WTC11 (cell line): ENCODE results near the gene ATF1. TPM values are rescaled to one million over a fixed set of nuclear protein-coding genes. Genes with fewer than 3 reads are reported as not detected.

ENCODE experiments used
- ATAC-seq: fragments of 200-7000 bp; cut with Tn5 transposase; 2 replicates; pipeline ENCODE4 v1.10.0; 2021; ENCODE audit warnings: mild to moderate bottlenecking, moderate library complexity
- CTCF ChIA-PET: fragments of 300-600 bp; sonication (Branson Sonifier 250); formaldehyde crosslinking; loops from one replicate; lab custom pipeline; 2021; ENCODE audit warnings: antibody characterized with exemption; lab: Charles Lee
- POLR2A ChIA-PET: fragments of 350-600 bp; sonication (Branson Sonifier 250); formaldehyde crosslinking; loops from one replicate; lab custom pipeline; 2021; ENCODE audit warnings: antibody characterized with exemption; lab: Charles Lee
- DNase-seq: peaks from one replicate; pipeline ENCODE4 v3.0.0; 2021; ENCODE audit warnings: low spot score
- H3K27ac Mint-ChIP-seq: 2 replicates; pipeline ENCODE4 v1.8.0; 2021; ENCODE audit warnings: mixed read lengths
- H3K27me3 Mint-ChIP-seq: 2 replicates; pipeline ENCODE4 v1.8.0; 2021; ENCODE audit warnings: low read depth, mild to moderate bottlenecking, moderate library complexity, mixed read lengths
- H3K36me3 Mint-ChIP-seq: 2 replicates; pipeline ENCODE4 v1.8.0; 2021; ENCODE audit warnings: mixed read lengths
- H3K4me1 Mint-ChIP-seq: 2 replicates; pipeline ENCODE4 v1.8.0; 2022; ENCODE audit warnings: mixed read lengths
- H3K4me3 Mint-ChIP-seq: 2 replicates; pipeline ENCODE4 v1.8.0; 2021; ENCODE audit warnings: mild to moderate bottlenecking, moderate library complexity, mixed read lengths
- H3K9me3 Mint-ChIP-seq: 2 replicates; pipeline ENCODE4 v1.8.0; 2021; ENCODE audit warnings: mixed read lengths
- ATF6 ChIP-seq: sonication (generic); formaldehyde crosslinking; IDR thresholded peaks from 2 replicates; pipeline ENCODE4 v1.8.1; 2023; ENCODE audit warnings: mild to moderate bottlenecking, missing genetic modification reagents
- CTCF ChIP-seq: fragments of 200-600 bp; IDR thresholded peaks from 2 replicates; pipeline ENCODE4 v1.8.0; 2022; ENCODE audit warnings: antibody characterized with exemption
- ELF4 ChIP-seq: sonication (generic); formaldehyde crosslinking; IDR thresholded peaks from 2 replicates; pipeline ENCODE4 v1.8.1; 2022; ENCODE audit warnings: low read depth, mild to moderate bottlenecking, moderate library complexity, missing genetic modification reagents
- FOXJ3 ChIP-seq: sonication (generic); formaldehyde crosslinking; IDR thresholded peaks from 2 replicates; pipeline ENCODE4 v1.9.0; 2021; ENCODE audit warnings: missing genetic modification reagents, mild to moderate bottlenecking, borderline replicate concordance
- GRHL2 ChIP-seq: fragments of 250-450 bp; sonication (Bioruptor Pico); IDR thresholded peaks from 2 replicates; pipeline ENCODE4 v1.8.0; 2022; ENCODE audit warnings: mild to moderate bottlenecking, moderate library complexity; ENCODE audit not compliant: insufficient replicate concordance, severe bottlenecking
- KAT7 ChIP-seq: sonication (generic); formaldehyde crosslinking; IDR thresholded peaks from 2 replicates; pipeline ENCODE4 v1.8.1; 2023; ENCODE audit warnings: missing genetic modification reagents, mild to moderate bottlenecking, borderline replicate concordance
- MLX ChIP-seq: sonication (generic); formaldehyde crosslinking; IDR thresholded peaks from 2 replicates; pipeline ENCODE4 v1.8.1; 2023; ENCODE audit warnings: mild to moderate bottlenecking, missing genetic modification reagents, moderate library complexity
- MXD4 ChIP-seq: fragments of 250-450 bp; sonication (Bioruptor Pico); IDR thresholded peaks from 2 replicates; pipeline ENCODE4 v1.8.0; 2021; ENCODE audit warnings: mild to moderate bottlenecking, moderate library complexity, borderline replicate concordance
- MYBL2 ChIP-seq: sonication (generic); formaldehyde crosslinking; IDR thresholded peaks from 2 replicates; pipeline ENCODE4 v1.8.1; 2023; ENCODE audit warnings: mild to moderate bottlenecking, moderate library complexity, missing genetic modification reagents
- NFATC4 ChIP-seq: fragments of 250-450 bp; sonication (Bioruptor Pico); IDR thresholded peaks from 2 replicates; pipeline ENCODE4 v1.9.0; 2021; ENCODE audit warnings: mild to moderate bottlenecking
- NFE2L1 ChIP-seq: sonication (generic); formaldehyde crosslinking; IDR thresholded peaks from 2 replicates; pipeline ENCODE4 v1.8.1; 2023; ENCODE audit warnings: missing genetic modification reagents
- NR1H2 ChIP-seq: sonication (generic); formaldehyde crosslinking; IDR thresholded peaks from 2 replicates; pipeline ENCODE4 v1.9.0; 2021; ENCODE audit warnings: mild to moderate bottlenecking, moderate library complexity, missing genetic modification reagents
- NR2C2 ChIP-seq: sonication (generic); formaldehyde crosslinking; IDR thresholded peaks from 2 replicates; pipeline ENCODE4 v1.8.0; 2022; ENCODE audit warnings: mild to moderate bottlenecking, missing genetic modification reagents
- PRRX2 ChIP-seq: fragments of 250-450 bp; sonication (Bioruptor Pico); IDR thresholded peaks from 2 replicates; pipeline ENCODE4 v1.8.0; 2021; ENCODE audit warnings: mild to moderate bottlenecking
- SMAD4 ChIP-seq: sonication (generic); formaldehyde crosslinking; IDR thresholded peaks from 2 replicates; pipeline ENCODE4 v1.8.0; 2022; ENCODE audit warnings: mild to moderate bottlenecking, missing genetic modification reagents
- SOX15 ChIP-seq: fragments of 250-450 bp; sonication (Bioruptor Pico); IDR thresholded peaks from 2 replicates; pipeline ENCODE4 v1.9.0; 2021; ENCODE audit warnings: mild to moderate bottlenecking
- SP1 ChIP-seq: sonication (generic); formaldehyde crosslinking; conservative IDR thresholded peaks from 2 replicates; pipeline ENCODE4 v1.8.1; 2022; ENCODE audit warnings: missing genetic modification reagents
- TEAD4 ChIP-seq: sonication (generic); formaldehyde crosslinking; IDR thresholded peaks from 2 replicates; pipeline ENCODE4 v1.8.0; 2022; ENCODE audit warnings: mild to moderate bottlenecking, missing genetic modification reagents
- TP53 ChIP-seq: sonication (generic); formaldehyde crosslinking; IDR thresholded peaks from 2 replicates; pipeline ENCODE4 v1.8.1; 2023; ENCODE audit warnings: mild to moderate bottlenecking, missing genetic modification reagents
- ZNF121 ChIP-seq: sonication (generic); formaldehyde crosslinking; IDR thresholded peaks from 2 replicates; pipeline ENCODE4 v1.8.0; 2023; ENCODE audit warnings: missing genetic modification reagents
- ZNF263 ChIP-seq: sonication (generic); formaldehyde crosslinking; IDR thresholded peaks from 2 replicates; pipeline ENCODE4 v1.8.1; 2022; ENCODE audit warnings: low read depth, mild to moderate bottlenecking, moderate library complexity, missing genetic modification reagents
- total RNA-seq: library from RNA; stranded (reverse); gene quantifications from 3 replicates; pipeline ENCODE4 v1.2.3, GENCODE V29; 2021
- TF ChIP-seq, protein P1 (sequence below): sonication (generic); formaldehyde crosslinking; IDR thresholded peaks from 2 replicates; pipeline ENCODE4 v1.8.0; 2022; ENCODE audit warnings: mild to moderate bottlenecking, missing genetic modification reagents
- TF ChIP-seq, protein P2 (sequence below): fragments of 250-450 bp; sonication (Bioruptor Pico); conservative IDR thresholded peaks from 2 replicates; pipeline ENCODE4 v1.9.0; 2021; ENCODE audit warnings: mild to moderate bottlenecking
- TF ChIP-seq, protein P3 (sequence below): sonication (generic); formaldehyde crosslinking; conservative IDR thresholded peaks from 2 replicates; pipeline ENCODE4 v1.8.1; 2022; ENCODE audit warnings: mild to moderate bottlenecking, missing genetic modification reagents

Gene ATF1
- total RNA-seq, 1 experiment from 2014 or later, result 34.8 TPM

DNA sequence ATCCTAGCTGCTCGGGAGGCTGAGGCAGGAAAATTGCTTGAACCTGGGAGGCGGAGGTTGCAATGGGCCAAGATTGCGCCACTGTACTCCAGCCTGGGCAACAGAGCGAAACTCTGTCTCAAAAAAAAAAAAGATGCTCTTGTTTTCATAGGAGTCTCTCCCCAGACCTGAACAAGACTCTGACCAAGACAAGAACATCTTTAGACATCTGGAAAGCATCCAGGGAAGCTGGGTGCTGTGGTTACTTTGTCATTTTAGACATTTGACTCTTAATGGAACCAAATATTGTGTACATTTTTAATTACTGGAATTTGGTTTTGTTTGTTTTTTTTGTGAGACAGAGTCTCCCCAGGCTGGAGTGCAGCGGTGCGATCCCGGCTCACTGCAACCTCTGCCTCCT lies 21.1 kb upstream of the ATF1 start (continued):
- no peak for TF ChIP-seq NR2C2
- no peak for TF ChIP-seq SMAD4 (CRISPR knock-in tag)
- TF ChIP-seq ZNF263 (CRISPR knock-in tag), result no peak
- no peak for TF ChIP-seq MLX
- TF ChIP-seq, protein P1, sequence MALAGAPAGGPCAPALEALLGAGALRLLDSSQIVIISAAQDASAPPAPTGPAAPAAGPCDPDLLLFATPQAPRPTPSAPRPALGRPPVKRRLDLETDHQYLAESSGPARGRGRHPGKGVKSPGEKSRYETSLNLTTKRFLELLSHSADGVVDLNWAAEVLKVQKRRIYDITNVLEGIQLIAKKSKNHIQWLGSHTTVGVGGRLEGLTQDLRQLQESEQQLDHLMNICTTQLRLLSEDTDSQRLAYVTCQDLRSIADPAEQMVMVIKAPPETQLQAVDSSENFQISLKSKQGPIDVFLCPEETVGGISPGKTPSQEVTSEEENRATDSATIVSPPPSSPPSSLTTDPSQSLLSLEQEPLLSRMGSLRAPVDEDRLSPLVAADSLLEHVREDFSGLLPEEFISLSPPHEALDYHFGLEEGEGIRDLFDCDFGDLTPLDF (CRISPR knock-in tag), result no peak

DNA sequence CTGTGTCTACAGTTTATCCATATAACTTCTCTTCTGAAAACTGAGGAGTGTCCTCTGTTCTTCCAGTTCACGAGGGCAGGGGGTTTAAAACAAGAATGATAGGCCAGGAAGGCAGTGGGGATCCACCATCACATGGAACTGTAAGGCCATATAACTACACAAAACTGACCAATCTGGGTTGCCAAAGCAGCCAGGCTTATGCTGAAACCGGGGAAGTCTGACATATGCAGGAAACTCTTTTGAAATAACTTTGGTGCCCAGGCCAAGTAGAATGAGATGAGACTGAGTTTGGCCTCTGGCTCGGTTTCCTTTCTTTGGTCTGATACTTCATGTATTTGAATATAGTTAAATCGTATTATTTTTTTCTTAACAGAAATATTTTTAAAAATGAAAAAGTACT lies 18.0 kb upstream of the ATF1 start:
- Mint-ChIP-seq H3K27me3 (no peaks in the 10 kb centered on the region), H3K4me3 (no peak overlapping the region), H3K4me1 (peaks cover 17% of the 10 kb centered on the region), H3K27ac (no peak overlapping the region), H3K9me3 (no peaks in the 10 kb centered on the region)
- POLR2A ChIA-PET, result no interaction called here
- TF ChIP-seq, protein P2, sequence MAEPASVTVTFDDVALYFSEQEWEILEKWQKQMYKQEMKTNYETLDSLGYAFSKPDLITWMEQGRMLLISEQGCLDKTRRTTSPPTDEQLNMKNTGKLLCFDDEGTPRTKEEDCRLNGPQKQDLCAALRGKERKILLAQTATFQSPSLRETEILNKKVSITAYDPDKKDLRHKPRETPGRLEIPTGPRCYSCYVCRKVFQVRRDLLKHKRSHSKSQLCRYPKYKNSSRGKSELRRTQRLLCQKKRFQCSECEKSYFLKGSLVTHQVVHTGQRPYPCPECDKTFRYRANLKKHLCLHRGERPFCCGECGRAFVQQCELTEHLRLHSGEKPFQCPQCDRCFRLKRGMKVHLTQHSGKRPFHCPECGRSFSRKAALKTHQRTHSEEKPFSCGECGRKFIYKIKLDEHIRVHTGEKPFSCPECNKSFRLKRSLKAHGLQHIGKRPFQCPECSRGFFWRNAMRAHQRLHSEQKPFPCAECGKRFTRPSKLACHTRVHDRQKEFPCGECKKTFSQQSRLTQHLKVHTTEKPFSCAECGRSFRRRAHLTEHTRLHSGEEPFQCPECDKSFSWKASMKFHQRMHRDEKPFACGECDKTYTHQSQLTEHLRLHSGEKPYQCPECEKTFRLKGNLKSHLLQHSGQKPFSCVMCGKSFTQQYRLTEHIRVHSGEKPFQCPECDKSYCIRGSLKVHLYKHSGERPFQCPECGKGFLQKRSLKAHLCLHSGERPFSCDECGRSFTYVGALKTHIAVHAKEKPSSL, result no peak
- TF ChIP-seq TEAD4 (CRISPR knock-in tag) (no peak), PRRX2 (CRISPR knock-in tag) (no peak), SP1 (CRISPR knock-in tag) (no peak), NR1H2 (no peak), GRHL2 (CRISPR knock-in tag) (no peak), ELF4 (CRISPR knock-in tag) (no peak)
- TF ChIP-seq, all 79 proteins: peak for 0
- DNase-seq (no peak), ATAC-seq (no peak)
- CTCF ChIA-PET, result interaction anchor here (2.3 kb wide), 1 partner anchor 12 kb away, joined by 5 read pairs; no protein-coding TSS in a partner anchor
- peaks cover 28% of the 10 kb centered on the region for H3K36me3 Mint-ChIP-seq

GRCh38 chr12:50746431-50746830 lies 17.5 kb upstream of the ATF1 start:
- no peak for ATAC-seq
- ChIA-PET CTCF (interaction anchor here (2.3 kb wide), 1 partner anchor 12 kb away, joined by 5 read pairs; no protein-coding TSS in a partner anchor), POLR2A (no interaction called here)
- no peak for DNase-seq
- H3K36me3 Mint-ChIP-seq, result peaks cover 22% of the 10 kb centered on the region
- no peak overlapping the region for H3K4me3 Mint-ChIP-seq
- peaks cover 17% of the 10 kb centered on the region for H3K4me1 Mint-ChIP-seq
- no peaks in the 10 kb centered on the region for H3K9me3 Mint-ChIP-seq
- no peak overlapping the region for H3K27ac Mint-ChIP-seq
- H3K27me3 Mint-ChIP-seq, result no peaks in the 10 kb centered on the region
- TF ChIP-seq NFATC4 (CRISPR knock-in tag), result no peak
- TF ChIP-seq PRRX2 (CRISPR knock-in tag), result no peak
- no peak for TF ChIP-seq MXD4 (CRISPR knock-in tag)
- TF ChIP-seq NR2C2, result no peak
- TF ChIP-seq ZNF121 (CRISPR knock-in tag), result no peak
- TF ChIP-seq FOXJ3 (CRISPR knock-in tag), result no peak
- no peak for TF ChIP-seq SOX15 (CRISPR knock-in tag)
- TF ChIP-seq KAT7 (CRISPR knock-in tag), result no peak
- TF ChIP-seq CTCF, result no peak
- TF ChIP-seq MYBL2 (CRISPR knock-in tag), result no peak
- no peak for TF ChIP-seq SP1 (CRISPR knock-in tag)
- no peak for TF ChIP-seq ATF6 (CRISPR knock-in tag)
- no peak for TF ChIP-seq NFE2L1 (CRISPR knock-in tag)
- TF ChIP-seq TP53 (CRISPR knock-in tag), result no peak
- TF ChIP-seq, protein P3, sequence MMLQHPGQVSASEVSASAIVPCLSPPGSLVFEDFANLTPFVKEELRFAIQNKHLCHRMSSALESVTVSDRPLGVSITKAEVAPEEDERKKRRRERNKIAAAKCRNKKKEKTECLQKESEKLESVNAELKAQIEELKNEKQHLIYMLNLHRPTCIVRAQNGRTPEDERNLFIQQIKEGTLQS (CRISPR knock-in tag), result no peak
